GM10248 (cell line): ENCODE results near the gene OSBPL6.

Experiments used
- CTCF ChIA-PET: fragments of 300-600 bp; sonication (Branson Sonifier 250); formaldehyde crosslinking; extraction: SDS; loops from one replicate; lab custom pipeline; 2021; ENCODE audit warnings: antibody characterized with exemption; lab: Yijun Ruan, JAX
- POLR2A ChIA-PET: fragments of 350-650 bp; sonication (Branson Sonifier 250); formaldehyde crosslinking; extraction: SDS; loops from one replicate; lab custom pipeline; 2020; ENCODE audit warnings: antibody characterized with exemption; lab: Yijun Ruan, JAX
- DNase-seq: peaks from one replicate; pipeline ENCODE4 v3.0.0; 2012; ENCODE audit errors: extremely low spot score
- TF ChIP-seq, protein P1 (sequence below): IDR thresholded peaks from 2 replicates; pipeline ENCODE4 v1.5.1; 2012; ENCODE audit warnings: mild to moderate bottlenecking, low read depth; ENCODE audit errors: extremely low read depth, missing control alignments, control extremely low read depth

OSBPL6 gene

DNA sequence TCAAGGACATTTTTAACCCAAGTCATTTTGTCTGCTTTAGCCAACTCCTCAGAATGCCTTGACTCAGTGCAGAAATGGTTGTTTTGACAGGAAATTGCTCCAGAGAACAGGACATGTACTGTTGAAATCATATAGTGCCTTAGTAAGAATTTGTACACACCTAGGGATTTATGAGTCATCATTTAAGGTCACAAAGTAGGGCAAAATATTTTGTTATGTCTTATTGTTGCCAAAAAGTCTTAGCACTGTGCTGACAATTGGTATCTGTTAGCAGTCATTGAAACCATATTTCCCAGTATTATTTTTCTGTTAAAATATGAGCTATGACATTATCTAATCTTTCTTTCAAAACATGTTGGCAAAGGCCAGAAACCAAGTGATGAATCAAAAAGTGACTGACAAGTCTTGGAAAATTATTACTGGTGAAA, 104.5 kb downstream of the OSBPL6 start:
- DNase-seq = no peak
- CTCF ChIA-PET = interaction anchor here (1.1 to 1.5 kb wide), 4 partner anchors 16 to 187 kb away, joined by 3 to 5 read pairs (median 4); partner anchors contain the start of gene RBM45
- TF ChIP-seq, protein P1, sequence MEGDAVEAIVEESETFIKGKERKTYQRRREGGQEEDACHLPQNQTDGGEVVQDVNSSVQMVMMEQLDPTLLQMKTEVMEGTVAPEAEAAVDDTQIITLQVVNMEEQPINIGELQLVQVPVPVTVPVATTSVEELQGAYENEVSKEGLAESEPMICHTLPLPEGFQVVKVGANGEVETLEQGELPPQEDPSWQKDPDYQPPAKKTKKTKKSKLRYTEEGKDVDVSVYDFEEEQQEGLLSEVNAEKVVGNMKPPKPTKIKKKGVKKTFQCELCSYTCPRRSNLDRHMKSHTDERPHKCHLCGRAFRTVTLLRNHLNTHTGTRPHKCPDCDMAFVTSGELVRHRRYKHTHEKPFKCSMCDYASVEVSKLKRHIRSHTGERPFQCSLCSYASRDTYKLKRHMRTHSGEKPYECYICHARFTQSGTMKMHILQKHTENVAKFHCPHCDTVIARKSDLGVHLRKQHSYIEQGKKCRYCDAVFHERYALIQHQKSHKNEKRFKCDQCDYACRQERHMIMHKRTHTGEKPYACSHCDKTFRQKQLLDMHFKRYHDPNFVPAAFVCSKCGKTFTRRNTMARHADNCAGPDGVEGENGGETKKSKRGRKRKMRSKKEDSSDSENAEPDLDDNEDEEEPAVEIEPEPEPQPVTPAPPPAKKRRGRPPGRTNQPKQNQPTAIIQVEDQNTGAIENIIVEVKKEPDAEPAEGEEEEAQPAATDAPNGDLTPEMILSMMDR = no peak
- POLR2A ChIA-PET = interaction anchor here (0.7 kb wide), 1 partner anchor 196 kb away, joined by 3 read pairs; no protein-coding TSS in a partner anchor

- ChIA-PET CTCF (interaction anchor here (1.1 to 1.4 kb wide), 2 partner anchors 113 to 189 kb away, joined by 3 to 4 read pairs; partner anchors contain the start of gene RBM45), POLR2A (no interaction called here)
- TF ChIP-seq, protein P1 = no peak
- no peak for DNase-seq
Measured at GRCh38 chr2:178301649-178302238, 107.4 kb downstream of the OSBPL6 start.

GRCh38 chr2:178304333-178304732, 110.0 kb downstream of the OSBPL6 start:
- DNase-seq = no peak
- CTCF ChIA-PET = interaction anchor here (0.9 to 2.9 kb wide), 5 partner anchors 8 to 115 kb away, joined by 3 to 18 read pairs (median 3); no protein-coding TSS in a partner anchor
- TF ChIP-seq, protein P1 = no peak
- POLR2A ChIA-PET = no interaction called here

DNA sequence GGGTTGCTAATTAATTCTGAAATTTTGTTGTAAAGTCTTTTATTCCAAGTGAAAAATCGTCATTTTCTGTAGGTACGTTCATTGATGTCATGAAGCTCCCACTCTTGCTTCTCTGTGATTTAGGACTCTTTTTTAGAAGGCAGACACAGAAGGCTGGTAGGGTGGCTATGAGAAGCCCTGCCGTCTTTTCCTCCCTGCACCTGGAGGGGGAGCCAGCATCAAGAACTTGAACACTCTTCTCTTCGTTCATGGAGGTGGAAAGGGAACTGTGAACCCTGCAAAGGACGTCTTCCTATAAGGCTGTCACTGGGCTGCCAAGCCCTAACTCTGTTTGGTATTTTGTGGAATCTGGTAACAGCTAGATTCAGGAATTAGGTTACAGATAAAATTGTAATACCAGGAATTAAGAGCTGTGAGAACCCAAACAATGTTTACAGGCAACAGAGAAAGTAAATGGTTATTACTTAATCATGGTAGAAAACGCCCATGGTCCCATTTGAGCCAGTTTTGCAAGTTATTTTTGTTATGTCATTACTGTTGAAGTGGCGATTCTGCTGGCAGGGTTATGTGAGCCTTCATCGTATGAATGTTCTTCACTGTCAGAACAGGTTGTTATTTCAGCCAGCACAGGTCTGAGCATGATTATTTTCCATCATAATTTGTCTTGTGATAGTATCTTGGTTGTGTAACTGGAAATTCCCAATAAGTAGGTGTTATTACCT, 112.2 kb downstream of the OSBPL6 start:
- TF ChIP-seq, protein P1 = peak; percentile 74
- DNase-seq = peak; percentile 54
- ChIA-PET POLR2A (no interaction called here), CTCF (interaction anchor here (0.7 to 2.9 kb wide), 13 partner anchors 9 to 192 kb away, joined by 3 to 18 read pairs (median 3); partner anchors contain the start of genes PJVK and PRKRA)

GRCh38 chr2:178307650-178308049, 113.3 kb downstream of the OSBPL6 start:
- POLR2A ChIA-PET = no interaction called here
- CTCF ChIA-PET = interaction anchor here (0.9 kb wide), 1 partner anchor 112 kb away, joined by 3 read pairs; no protein-coding TSS in a partner anchor
- TF ChIP-seq, protein P1 = no peak
- DNase-seq = no peak

- ChIA-PET POLR2A (no interaction called here), CTCF (interaction anchor here (1.3 kb wide), 1 partner anchor 109 kb away, joined by 5 read pairs; no protein-coding TSS in a partner anchor)
- TF ChIP-seq, protein P1 = no peak
- no peak for DNase-seq
Measured at GRCh38 chr2:178309541-178309940, 115.2 kb downstream of the OSBPL6 start.
